Measurements from ENCODE around the gene ERMP1. TPM values are rescaled to one million over a fixed set of nuclear protein-coding genes. Genes with fewer than 3 reads are reported as not detected.
A peak's percentile ranks its signal among the peaks of the same experiment; 100 is the strongest.

ERMP1 gene
- total RNA-seq, 2 experiments from 2014 or later, result 35.1 to 39.1 TPM

GRCh38 chr9:5838884-5839571 lies 6.1 kb upstream of the ERMP1 start:
- no peak for DNase-seq
- Mint-ChIP-seq H3K9me3 (peaks cover 6% of the 10 kb centered on the region), H3K36me3 (ENCODE audit: low read depth) (peaks cover 31% of the 10 kb centered on the region), H3K4me3 (no peak overlapping the region), H3K4me1 (peaks cover 63% of the 10 kb centered on the region), H3K27ac (no peak overlapping the region), H3K27me3 (no peaks in the 10 kb centered on the region)
- POLR2A ChIA-PET, result interaction anchor here (4.1 kb wide), 1 partner anchor 13 kb away, joined by 46 read pairs; no protein-coding TSS in a partner anchor
- CTCF ChIA-PET, result no interaction called here

DNA sequence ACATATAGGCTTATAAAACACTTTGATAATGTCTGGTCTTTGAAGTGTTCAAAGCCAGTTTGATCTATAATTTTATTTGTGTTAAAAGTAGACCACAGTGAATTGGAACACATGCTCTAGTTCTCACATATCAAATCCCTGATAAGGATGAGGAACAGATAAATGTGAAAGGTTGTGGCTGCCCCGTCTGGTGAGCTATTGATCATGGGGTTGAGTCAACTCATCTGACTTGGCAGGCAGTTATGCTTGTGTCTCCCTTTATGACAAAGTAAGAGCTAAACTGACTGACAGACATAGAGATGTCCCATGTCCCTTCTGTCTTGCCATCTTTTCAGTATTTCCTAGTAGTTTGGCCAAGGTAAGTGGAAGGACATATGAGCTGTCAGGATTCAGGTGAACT lies 2.9 kb upstream of the ERMP1 start:
- CTCF ChIA-PET, result interaction anchor here (0.9 to 4.3 kb wide), 3 partner anchors 16 to 50 kb away, joined by 4 to 38 read pairs (median 4); no protein-coding TSS in a partner anchor
- Mint-ChIP-seq H3K27ac (no peak overlapping the region), H3K36me3 (ENCODE audit: low read depth) (peaks cover 17% of the 10 kb centered on the region), H3K4me3 (no peak overlapping the region), H3K9me3 (no peaks in the 10 kb centered on the region), H3K27me3 (no peaks in the 10 kb centered on the region), H3K4me1 (peaks cover 56% of the 10 kb centered on the region)
- POLR2A ChIA-PET, result interaction anchor here (0.8 to 2.1 kb wide), 3 partner anchors 16 to 17 kb away, joined by 3 to 9 read pairs (median 3); no protein-coding TSS in a partner anchor
- DNase-seq, result no peak

DNA sequence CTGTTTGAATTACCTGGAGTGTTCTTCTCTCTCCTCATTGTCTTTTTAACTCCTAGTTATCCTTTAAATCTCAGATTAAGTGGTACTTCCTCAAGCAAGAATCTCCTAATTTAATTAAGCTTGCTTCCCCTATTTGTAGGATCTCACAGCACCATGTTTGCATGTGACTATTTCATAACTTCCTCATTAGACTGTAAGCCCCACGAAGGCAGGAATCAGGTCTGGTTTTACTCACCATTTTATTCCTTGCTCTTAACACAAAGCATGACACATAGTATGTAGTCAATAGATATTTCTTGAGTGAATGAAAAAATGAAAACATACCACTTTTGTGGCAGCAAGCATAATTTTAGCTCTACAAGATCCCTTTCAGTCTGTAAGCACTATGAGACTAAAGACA lies 1.3 kb upstream of the ERMP1 start:
- ChIA-PET CTCF (interaction anchor here (1.0 to 4.3 kb wide), 7 partner anchors 8 to 85 kb away, joined by 3 to 64 read pairs (median 12); no protein-coding TSS in a partner anchor), POLR2A (interaction anchor here (2.1 to 6.6 kb wide), 4 partner anchors 9 to 207 kb away, joined by 4 to 74 read pairs (median 15); partner anchors contain the start of gene RIC1)
- Mint-ChIP-seq H3K9me3 (no peaks in the 10 kb centered on the region), H3K4me1 (peaks cover 50% of the 10 kb centered on the region), H3K27ac (no peak overlapping the region), H3K36me3 (ENCODE audit: low read depth) (peaks cover 20% of the 10 kb centered on the region), H3K27me3 (no peaks in the 10 kb centered on the region), H3K4me3 (no peak overlapping the region)
- no peak for DNase-seq

- H3K27ac Mint-ChIP-seq, result peak overlapping the region; percentile 78
- H3K27me3 Mint-ChIP-seq, result no peaks in the 10 kb centered on the region
- H3K36me3 Mint-ChIP-seq (ENCODE audit: low read depth), result peaks cover 33% of the 10 kb centered on the region
- DNase-seq, result no peak
- ChIA-PET POLR2A (interaction anchor here (0.7 to 6.6 kb wide), 14 partner anchors 9 to 382 kb away, joined by 3 to 74 read pairs (median 4); partner anchors contain the start of genes CD274, RANBP6 and RIC1), CTCF (interaction anchor here (0.7 to 4.3 kb wide), 18 partner anchors 10 to 611 kb away, joined by 3 to 64 read pairs (median 6); no protein-coding TSS in a partner anchor)
- H3K4me1 Mint-ChIP-seq, result peaks cover 54% of the 10 kb centered on the region
- peak overlapping the region; percentile 85 for H3K4me3 Mint-ChIP-seq
- H3K9me3 Mint-ChIP-seq, result no peaks in the 10 kb centered on the region
These were observed 813 bp downstream of the ERMP1 start for GRCh38 chr9:5832071-5832537.

DNA sequence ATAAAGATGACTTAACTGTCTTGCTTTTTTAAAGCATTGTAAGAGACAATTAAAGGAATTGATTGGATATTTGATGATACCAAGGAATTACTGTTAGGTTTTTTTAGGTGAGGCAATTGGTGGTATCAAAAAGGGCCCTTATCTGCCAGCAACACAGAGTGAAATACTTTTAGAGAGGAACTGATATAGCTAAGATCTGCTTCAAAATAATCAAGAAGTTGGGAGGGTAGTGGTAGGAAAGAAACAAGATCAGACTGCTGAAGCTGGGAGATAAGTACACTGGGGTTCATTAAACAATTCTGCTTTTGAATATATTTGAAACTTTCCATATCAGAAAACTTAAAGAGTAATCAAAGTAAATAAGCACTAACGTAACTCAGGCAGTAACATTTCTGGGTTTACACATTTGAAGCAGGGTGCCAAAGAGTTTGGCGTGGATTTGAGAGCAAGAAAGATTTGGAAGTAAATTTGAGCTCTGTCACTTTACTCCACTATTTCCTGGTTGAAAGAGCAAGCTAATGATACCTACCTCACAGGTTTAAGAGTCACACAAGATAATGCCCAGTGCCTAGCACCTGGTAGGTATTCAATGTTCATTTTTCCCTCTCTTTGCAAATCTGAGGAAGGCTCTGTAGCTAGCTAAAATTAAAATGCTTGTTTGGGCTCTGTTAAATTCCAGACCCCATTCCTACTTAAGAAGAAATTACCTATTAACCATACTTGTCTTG lies 6.9 kb downstream of the ERMP1 start:
- Mint-ChIP-seq H3K4me3 (no peak overlapping the region), H3K27ac (peak overlapping the region; percentile 25), H3K27me3 (no peaks in the 10 kb centered on the region), H3K36me3 (ENCODE audit: low read depth) (peaks cover 73% of the 10 kb centered on the region), H3K9me3 (no peaks in the 10 kb centered on the region), H3K4me1 (peaks cover 44% of the 10 kb centered on the region)
- DNase-seq, result no peak
- ChIA-PET POLR2A (interaction anchor here (0.8 to 1.3 kb wide), 3 partner anchors 18 to 181 kb away, joined by 3 to 4 read pairs (median 3); no protein-coding TSS in a partner anchor), CTCF (interaction anchor here (1.3 to 1.4 kb wide), 2 partner anchors 16 to 60 kb away, joined by 4 read pairs; no protein-coding TSS in a partner anchor)

GRCh38 chr9:5825223-5825622 lies 7.7 kb downstream of the ERMP1 start:
- ChIA-PET POLR2A (interaction anchor here (1.3 kb wide), 2 partner anchors 19 to 26 kb away, joined by 3 to 4 read pairs; no protein-coding TSS in a partner anchor), CTCF (interaction anchor here (1.4 to 2.0 kb wide), 2 partner anchors 8 to 61 kb away, joined by 4 to 12 read pairs; partner anchors contain the start of gene ERMP1)
- Mint-ChIP-seq H3K27me3 (no peaks in the 10 kb centered on the region), H3K36me3 (ENCODE audit: low read depth) (peaks cover 72% of the 10 kb centered on the region), H3K9me3 (no peaks in the 10 kb centered on the region), H3K4me3 (no peak overlapping the region), H3K27ac (peak overlapping the region; percentile 10), H3K4me1 (peaks cover 38% of the 10 kb centered on the region)
- DNase-seq, result no peak

DNA sequence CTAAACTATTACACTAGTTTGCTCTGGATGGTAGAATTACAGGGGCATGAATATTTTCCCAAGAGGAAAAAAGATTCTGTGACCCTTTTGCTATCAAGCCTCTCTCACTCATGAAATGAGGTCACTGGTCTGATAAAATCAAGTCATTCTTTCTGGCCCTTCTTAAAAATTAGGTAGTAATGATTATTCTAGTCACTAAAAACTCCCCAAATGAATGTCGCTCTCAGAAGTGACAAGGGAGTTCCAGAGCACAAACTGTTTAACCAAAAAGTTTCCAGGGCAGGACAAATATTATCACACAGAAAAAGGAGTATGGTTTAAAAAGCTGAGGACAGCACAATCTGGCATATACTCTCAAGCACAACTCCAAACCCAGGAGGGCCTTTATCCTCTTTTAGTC lies 12.5 kb downstream of the ERMP1 start:
- H3K36me3 Mint-ChIP-seq (ENCODE audit: low read depth), result peaks cover 65% of the 10 kb centered on the region
- H3K9me3 Mint-ChIP-seq, result no peaks in the 10 kb centered on the region
- no peak overlapping the region for H3K4me3 Mint-ChIP-seq
- H3K4me1 Mint-ChIP-seq, result peaks cover 17% of the 10 kb centered on the region
- H3K27ac Mint-ChIP-seq, result no peak overlapping the region
- POLR2A ChIA-PET, result no interaction called here
- CTCF ChIA-PET, result interaction anchor here (1.4 kb wide), 1 partner anchor 12 kb away, joined by 7 read pairs; the partner anchor contains the start of gene ERMP1
- DNase-seq, result no peak
- no peaks in the 10 kb centered on the region for H3K27me3 Mint-ChIP-seq

DNA sequence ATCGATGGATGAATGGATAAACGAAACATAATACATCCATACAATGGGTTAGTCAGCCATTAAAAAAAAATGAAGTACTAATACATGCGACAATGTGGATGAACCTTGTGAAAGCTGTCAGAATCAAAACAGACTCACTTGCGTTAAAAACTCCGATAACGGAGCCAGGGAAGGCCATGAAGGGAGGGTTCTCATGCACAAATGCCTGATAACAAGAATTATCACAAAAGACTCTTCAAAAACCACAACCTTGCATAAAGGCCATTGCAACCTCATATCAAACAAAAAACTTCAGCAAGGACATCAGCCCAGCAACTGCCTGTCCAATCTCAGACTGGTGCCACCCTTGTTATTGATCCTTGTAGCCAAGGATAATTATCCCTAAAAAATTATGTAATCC lies 13.7 kb downstream of the ERMP1 start:
- Mint-ChIP-seq H3K27ac (no peak overlapping the region), H3K9me3 (no peaks in the 10 kb centered on the region), H3K4me3 (no peak overlapping the region), H3K27me3 (no peaks in the 10 kb centered on the region), H3K36me3 (ENCODE audit: low read depth) (peaks cover 55% of the 10 kb centered on the region), H3K4me1 (peaks cover 8% of the 10 kb centered on the region)
- no peak for DNase-seq
- CTCF ChIA-PET, result no interaction called here
- POLR2A ChIA-PET, result no interaction called here

- no peak overlapping the region for H3K27ac Mint-ChIP-seq
- no peaks in the 10 kb centered on the region for H3K9me3 Mint-ChIP-seq
- peaks cover 54% of the 10 kb centered on the region for H3K36me3 Mint-ChIP-seq (ENCODE audit: low read depth)
- no peak for DNase-seq
- no peak overlapping the region for H3K4me3 Mint-ChIP-seq
- CTCF ChIA-PET, result interaction anchor here (0.7 kb wide), 1 partner anchor 79 kb away, joined by 3 read pairs; no protein-coding TSS in a partner anchor
- POLR2A ChIA-PET, result no interaction called here
- peaks cover 9% of the 10 kb centered on the region for H3K4me1 Mint-ChIP-seq
- H3K27me3 Mint-ChIP-seq, result no peaks in the 10 kb centered on the region
These were observed 14.3 kb downstream of the ERMP1 start for GRCh38 chr9:5818424-5819142.

GRCh38 chr9:5817862-5818261 lies 15.1 kb downstream of the ERMP1 start:
- CTCF ChIA-PET, result interaction anchor here (0.7 kb wide), 1 partner anchor 78 kb away, joined by 3 read pairs; no protein-coding TSS in a partner anchor
- POLR2A ChIA-PET, result no interaction called here

GRCh38 chr9:5815461-5815860 lies 17.5 kb downstream of the ERMP1 start:
- POLR2A ChIA-PET, result no interaction called here
- Mint-ChIP-seq H3K27me3 (no peaks in the 10 kb centered on the region), H3K4me1 (peaks cover 9% of the 10 kb centered on the region), H3K27ac (no peak overlapping the region), H3K36me3 (ENCODE audit: low read depth) (peaks cover 57% of the 10 kb centered on the region), H3K9me3 (no peaks in the 10 kb centered on the region), H3K4me3 (no peak overlapping the region)
- no peak for DNase-seq
- CTCF ChIA-PET, result no interaction called here

More at GRCh38 chr9:5817862-5818261, 15.1 kb downstream of the ERMP1 start:
- Mint-ChIP-seq H3K4me3 (no peak overlapping the region), H3K27me3 (no peaks in the 10 kb centered on the region), H3K4me1 (peaks cover 9% of the 10 kb centered on the region), H3K27ac (no peak overlapping the region), H3K9me3 (no peaks in the 10 kb centered on the region), H3K36me3 (ENCODE audit: low read depth) (peaks cover 51% of the 10 kb centered on the region)
- no peak for DNase-seq

- H3K36me3 Mint-ChIP-seq (ENCODE audit: low read depth), result peaks cover 58% of the 10 kb centered on the region
- H3K4me3 Mint-ChIP-seq, result no peak overlapping the region
- no peak for DNase-seq
- peaks cover 3% of the 10 kb centered on the region for H3K4me1 Mint-ChIP-seq
- no peaks in the 10 kb centered on the region for H3K9me3 Mint-ChIP-seq
- ChIA-PET POLR2A (no interaction called here), CTCF (no interaction called here)
- H3K27me3 Mint-ChIP-seq, result no peaks in the 10 kb centered on the region
- H3K27ac Mint-ChIP-seq, result no peak overlapping the region
These were observed 19.1 kb downstream of the ERMP1 start for GRCh38 chr9:5813824-5814223.

Measured in activated CD4-positive, alpha-beta memory T cell treated with anti-CD3 and anti-CD28 coated beads, Interleukin-2, amount 10 ng/mL, durations not matched to agents 7 days and 5 days (primary cell).